ENCODE measurements around the gene PRKCH.
"Not testable (repeated sequence)": the region's sequence is repeated elsewhere in the genome, so short reads cannot be mapped to it uniquely, and the experiment has no call there.

Gene PRKCH

GRCh38 chr14:61526405-61527312, 205.3 kb downstream of the PRKCH start:
- peak overlapping the region; percentile 46 to 86 for H3K18ac ChIP-seq (ENCODE audit: low read depth in 1 of 2, low read length in 2 of 2)
- H2AK5ac ChIP-seq (ENCODE audit: low read length, severe bottlenecking): peak overlapping the region; percentile 99
- peak overlapping the region; percentile 60 for H2BK15ac ChIP-seq (ENCODE audit: low read depth, poor library complexity, severe bottlenecking)
- peaks cover 37% of the 10 kb centered on the region for H3K4me1 ChIP-seq (ENCODE audit: control insufficient read depth, insufficient read depth, low read depth, low read length)
- DNase-seq: no peak
- H3K14ac ChIP-seq (ENCODE audit: low read length in 2 of 2): peak overlapping the region in 1 of 2 experiments; percentile 37
- no peak overlapping the region for H3K4me3 ChIP-seq (ENCODE audit: insufficient read depth in 1 of 2, low read depth in 1 of 2, low read length in 2 of 2)
- no peak overlapping the region for H3K9ac ChIP-seq (ENCODE audit: low read length)
- H4K8ac ChIP-seq (ENCODE audit: low read length): peak overlapping the region; percentile 74
- no peaks in the 10 kb centered on the region for H3K27me3 ChIP-seq (ENCODE audit: control insufficient read depth in 1 of 2, insufficient read depth in 1 of 2, low read length in 2 of 2)
- 85% methylated on average over 9 of the region's 9 CpGs for WGBS
- H3K79me1 ChIP-seq (replicated peaks; ENCODE audit: low read length, poor library complexity, severe bottlenecking): peaks cover 10% of the 10 kb centered on the region
- H2BK5ac ChIP-seq (ENCODE audit: low read depth, low read length, poor library complexity, severe bottlenecking): peak overlapping the region; percentile 19
- peak overlapping the region; percentile 79 for H4K91ac ChIP-seq (ENCODE audit: low read length)
- no peak overlapping the region for H3K4me2 ChIP-seq (ENCODE audit: low read length, poor library complexity, severe bottlenecking)
- H2AFZ ChIP-seq (ENCODE audit: low read depth, low read length): no peak overlapping the region
- H3K27ac ChIP-seq (ENCODE audit: low read length, poor library complexity, severe bottlenecking): peak overlapping the region; percentile 96
- H3K9me3 ChIP-seq (ENCODE audit: control insufficient read depth, low read length): no peaks in the 10 kb centered on the region
- peak overlapping the region; percentile 76 to 94 for H2BK12ac ChIP-seq (ENCODE audit: low read length in 2 of 2)
- peak overlapping the region; percentile 6 for H2BK120ac ChIP-seq (ENCODE audit: low read depth, low read length)
- H3K23ac ChIP-seq (ENCODE audit: low read length in 2 of 2): no peak overlapping the region
- H3K36me3 ChIP-seq (ENCODE audit: control insufficient read depth in 1 of 2, insufficient read depth in 2 of 2, low read depth in 1 of 2, low read length in 2 of 2): no peaks in the 10 kb centered on the region
- peak overlapping the region; percentile 19 to 29 for H3K4ac ChIP-seq (ENCODE audit: low read depth in 1 of 2, low read length in 2 of 2)

- Histone ChIP-seq H4K91ac (ENCODE audit: low read length) (peak overlapping the region; percentile 92), H2BK5ac (ENCODE audit: low read depth, low read length, poor library complexity, severe bottlenecking) (peak overlapping the region; percentile 94), H3K27ac (ENCODE audit: low read length, poor library complexity, severe bottlenecking) (peak overlapping the region; percentile 96), H3K4me2 (ENCODE audit: low read length, poor library complexity, severe bottlenecking) (no peak overlapping the region), H3K18ac (ENCODE audit: low read depth in 1 of 2, low read length in 2 of 2) (peak overlapping the region; percentile 77 to 88), H2AFZ (ENCODE audit: low read depth, low read length) (peak overlapping the region; percentile 58), H3K27me3 (ENCODE audit: control insufficient read depth in 1 of 2, insufficient read depth in 1 of 2, low read length in 2 of 2) (no peaks in the 10 kb centered on the region), H2BK120ac (ENCODE audit: low read depth, low read length) (peak overlapping the region; percentile 87), H3K23ac (ENCODE audit: low read length in 2 of 2) (no peak overlapping the region), H2BK15ac (ENCODE audit: low read depth, poor library complexity, severe bottlenecking) (peak overlapping the region; percentile 74), H4K8ac (ENCODE audit: low read length) (peak overlapping the region; percentile 88), H3K79me1 (replicated peaks; ENCODE audit: low read length, poor library complexity, severe bottlenecking) (peaks cover 6% of the 10 kb centered on the region), H2AK5ac (ENCODE audit: low read length, severe bottlenecking) (peak overlapping the region; percentile 99), H3K36me3 (ENCODE audit: control insufficient read depth in 1 of 2, insufficient read depth in 2 of 2, low read depth in 1 of 2, low read length in 2 of 2) (no peaks in the 10 kb centered on the region), H3K9ac (ENCODE audit: low read length) (no peak overlapping the region), H3K4ac (ENCODE audit: low read depth in 1 of 2, low read length in 2 of 2) (peak overlapping the region; percentile 46 to 61), H3K9me3 (ENCODE audit: control insufficient read depth, low read length) (no peaks in the 10 kb centered on the region), H3K4me1 (ENCODE audit: control insufficient read depth, insufficient read depth, low read depth, low read length) (peaks cover 39% of the 10 kb centered on the region), H3K4me3 (ENCODE audit: insufficient read depth in 1 of 2, low read depth in 1 of 2, low read length in 2 of 2) (no peak overlapping the region), H2BK12ac (ENCODE audit: low read length in 2 of 2) (peak overlapping the region; percentile 61 to 96), H3K14ac (ENCODE audit: low read length in 2 of 2) (peak overlapping the region in 1 of 2 experiments; percentile 71)
- WGBS: 44% methylated on average over 8 of the region's 10 CpGs
- peak; percentile 89 for DNase-seq
These were observed 206.1 kb downstream of the PRKCH start for GRCh38 chr14:61527325-61528100.

GRCh38 chr14:61528591-61529021, 207.2 kb downstream of the PRKCH start:
- Histone ChIP-seq H3K4me2 (ENCODE audit: low read length, poor library complexity, severe bottlenecking) (no peak overlapping the region), H2BK15ac (ENCODE audit: low read depth, poor library complexity, severe bottlenecking) (no peak overlapping the region), H4K91ac (ENCODE audit: low read length) (no peak overlapping the region), H3K4me1 (ENCODE audit: control insufficient read depth, insufficient read depth, low read depth, low read length) (peaks cover 42% of the 10 kb centered on the region), H3K4ac (ENCODE audit: low read depth in 1 of 2, low read length in 2 of 2) (no peak overlapping the region), H3K18ac (ENCODE audit: low read depth in 1 of 2, low read length in 2 of 2) (no peak overlapping the region), H3K27me3 (ENCODE audit: control insufficient read depth in 1 of 2, insufficient read depth in 1 of 2, low read length in 2 of 2) (no peaks in the 10 kb centered on the region), H3K23ac (ENCODE audit: low read length in 2 of 2) (no peak overlapping the region), H2AFZ (ENCODE audit: low read depth, low read length) (no peak overlapping the region), H3K79me1 (replicated peaks; ENCODE audit: low read length, poor library complexity, severe bottlenecking) (peaks cover 11% of the 10 kb centered on the region), H3K9me3 (ENCODE audit: control insufficient read depth, low read length) (no peaks in the 10 kb centered on the region), H2BK12ac (ENCODE audit: low read length in 2 of 2) (peak overlapping the region; percentile 29 to 74), H3K9ac (ENCODE audit: low read length) (no peak overlapping the region), H3K36me3 (ENCODE audit: control insufficient read depth in 1 of 2, insufficient read depth in 2 of 2, low read depth in 1 of 2, low read length in 2 of 2) (no peaks in the 10 kb centered on the region), H3K4me3 (ENCODE audit: insufficient read depth in 1 of 2, low read depth in 1 of 2, low read length in 2 of 2) (no peak overlapping the region), H3K27ac (ENCODE audit: low read length, poor library complexity, severe bottlenecking) (peak overlapping the region; percentile 96), H4K8ac (ENCODE audit: low read length) (no peak overlapping the region), H2BK5ac (ENCODE audit: low read depth, low read length, poor library complexity, severe bottlenecking) (no peak overlapping the region), H2BK120ac (ENCODE audit: low read depth, low read length) (no peak overlapping the region), H2AK5ac (ENCODE audit: low read length, severe bottlenecking) (peak overlapping the region; percentile 67), H3K14ac (ENCODE audit: low read length in 2 of 2) (peak overlapping the region in 1 of 2 experiments; percentile 19)
- 34% methylated on average over 9 of the region's 9 CpGs for WGBS
- peak; percentile 94 for DNase-seq

- H3K9me3 ChIP-seq (ENCODE audit: control insufficient read depth, low read length); DNase-seq; H3K36me3 ChIP-seq (ENCODE audit: control insufficient read depth in 1 of 2, insufficient read depth in 2 of 2, low read depth in 1 of 2, low read length in 2 of 2); H3K27ac ChIP-seq (ENCODE audit: low read length, poor library complexity, severe bottlenecking); H3K4me3 ChIP-seq (ENCODE audit: insufficient read depth in 1 of 2, low read depth in 1 of 2, low read length in 2 of 2); H3K4me2 ChIP-seq (ENCODE audit: low read length, poor library complexity, severe bottlenecking); H2AK5ac ChIP-seq (ENCODE audit: low read length, severe bottlenecking); H3K9ac ChIP-seq (ENCODE audit: low read length); H2AFZ ChIP-seq (ENCODE audit: low read depth, low read length); H3K14ac ChIP-seq (ENCODE audit: low read length in 2 of 2); H3K27me3 ChIP-seq (ENCODE audit: control insufficient read depth in 1 of 2, insufficient read depth in 1 of 2, low read length in 2 of 2); H3K23ac ChIP-seq (ENCODE audit: low read length in 2 of 2); H2BK15ac ChIP-seq (ENCODE audit: low read depth, poor library complexity, severe bottlenecking); H2BK12ac ChIP-seq (ENCODE audit: low read length in 2 of 2); H3K18ac ChIP-seq (ENCODE audit: low read depth in 1 of 2, low read length in 2 of 2); H4K91ac ChIP-seq (ENCODE audit: low read length); H4K8ac ChIP-seq (ENCODE audit: low read length); H2BK5ac ChIP-seq (ENCODE audit: low read depth, low read length, poor library complexity, severe bottlenecking); H3K4ac ChIP-seq (ENCODE audit: low read depth in 1 of 2, low read length in 2 of 2); H2BK120ac ChIP-seq (ENCODE audit: low read depth, low read length): not testable (repeated sequence)
- Histone ChIP-seq H3K79me1 (replicated peaks; ENCODE audit: low read length, poor library complexity, severe bottlenecking) (peaks cover 11% of the 10 kb centered on the region), H3K4me1 (ENCODE audit: control insufficient read depth, insufficient read depth, low read depth, low read length) (peaks cover 40% of the 10 kb centered on the region)
- no CpG with 5 or more reads among the region's 5 CpGs for WGBS
These were observed 208.0 kb downstream of the PRKCH start for GRCh38 chr14:61529360-61529759.

Data from mesenchymal stem cell (in vitro differentiated cells and primary cell).